Measurements from ENCODE around the gene ZNF883. TPM values are rescaled to one million over a fixed set of nuclear protein-coding genes. Genes with fewer than 3 reads are reported as not detected.

The ZNF883 gene
- total and polyA plus RNA-seq, 2 of the 4 experiments (the other 2 are of a cell fraction), result 0.51 to 0.54 TPM

DNA sequence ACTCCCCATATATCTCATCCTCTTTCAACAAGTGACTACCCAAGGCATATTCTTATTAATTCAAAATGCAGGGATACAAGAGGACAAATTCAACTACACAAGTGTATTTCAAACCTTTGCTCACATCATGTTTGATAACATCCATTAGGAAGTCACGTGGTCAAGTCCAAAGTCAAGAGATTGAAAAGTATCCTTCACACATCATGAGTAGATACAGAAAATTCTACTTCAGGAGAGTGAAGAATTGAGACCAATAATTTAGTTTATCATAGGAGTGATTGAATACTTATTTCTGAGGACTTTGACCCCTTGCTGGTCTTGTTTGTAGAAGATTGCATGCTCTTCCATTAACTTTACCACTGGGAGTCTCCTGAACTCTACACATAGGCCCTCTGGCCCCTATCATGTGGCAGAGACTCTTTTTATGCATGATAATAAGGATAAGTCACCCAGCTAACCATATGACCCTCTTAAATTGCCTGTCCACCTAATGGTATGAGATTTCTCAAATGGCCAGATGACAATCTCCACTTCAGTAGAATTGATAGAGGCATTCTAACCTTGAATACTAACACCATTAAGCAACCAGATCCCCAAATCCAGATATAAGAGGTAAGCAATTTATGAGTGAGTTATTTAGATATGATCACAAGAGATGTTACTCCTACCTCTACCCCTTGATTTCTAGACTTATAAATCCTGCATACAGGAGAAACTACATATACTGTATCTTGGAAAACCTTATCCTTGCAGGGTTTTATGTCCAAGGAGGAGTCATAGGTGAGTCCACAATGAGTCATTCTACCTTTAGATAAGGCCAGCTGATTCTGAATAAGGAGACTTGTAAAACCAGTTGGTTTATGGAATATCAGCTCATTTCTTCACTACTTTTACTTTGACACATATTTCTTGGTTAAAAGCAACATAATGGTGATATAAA lies 94.7 kb downstream of the ZNF883 start (continued):
- TF ChIP-seq CEBPB (IDR thresholded peaks at IDR 0.05; ENCODE audit: low read depth, low read length), result no peak

DNA sequence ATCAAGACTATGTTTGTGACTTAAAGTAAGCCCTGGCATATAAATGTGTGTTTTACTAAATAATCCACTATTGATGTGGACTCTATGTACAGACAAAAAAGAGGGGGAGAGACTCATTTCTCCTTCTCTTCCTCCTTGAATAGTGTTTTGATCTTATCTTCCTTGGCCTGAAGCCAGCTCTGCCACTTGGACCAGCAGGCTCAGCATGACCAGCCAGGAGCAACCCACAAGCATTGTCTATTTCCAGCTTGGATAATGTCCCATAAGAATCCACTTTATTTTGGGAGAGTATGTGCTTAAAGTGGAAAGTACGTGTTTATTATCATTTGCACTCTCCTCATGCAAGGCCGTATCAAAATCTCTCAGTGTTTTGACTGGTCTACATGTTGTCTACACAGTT lies 97.5 kb downstream of the ZNF883 start:
- H3K36me3 ChIP-seq (ENCODE audit: control insufficient read depth, insufficient read depth, low read length), result no peaks in the 10 kb centered on the region
- H2BK15ac ChIP-seq (ENCODE audit: low read depth, low read length), result no peak overlapping the region
- no peak overlapping the region for H2BK20ac ChIP-seq (ENCODE audit: low read depth, low read length)
- DNase-seq (no peak), ATAC-seq (ENCODE audit: low read depth) (no peak)
- ChIA-PET POLR2A (ENCODE audit: unreplicated experiment) (no interaction called here), CTCF (interaction anchor here (1.1 kb wide), 1 partner anchor 11 kb away, joined by 3 read pairs; no protein-coding TSS in a partner anchor)
- H3K9ac ChIP-seq (ENCODE audit: low read depth, low read length), result no peak overlapping the region
- H4K5ac ChIP-seq (ENCODE audit: low read depth, low read length), result no peak overlapping the region
- no peak overlapping the region for H3K4me3 ChIP-seq (ENCODE audit: insufficient read depth, low read depth, low read length)
- no peaks in the 10 kb centered on the region for H3K4me1 ChIP-seq (ENCODE audit: control insufficient read depth, insufficient read depth, low read length)
- no peak overlapping the region for H3K23ac ChIP-seq (ENCODE audit: low read depth, low read length)
- BruUV-seq (replicated peaks), result no TSS peak
- in situ Hi-C loops (cut with MboI; ENCODE audit: low sequenced_read_pairs) (no loop called here), intact Hi-C loops (cut with micrococcal nuclease) (no loop called here), dilution Hi-C loops (cut with HindIII; ENCODE audit: low sequenced_read_pairs, unreplicated experiment) (no loop called here)
- H2AK5ac ChIP-seq (ENCODE audit: low read depth, low read length), result no peak overlapping the region
- H3K27ac ChIP-seq (ENCODE audit: insufficient read depth, low read length), result no peak overlapping the region
- no peaks in the 10 kb centered on the region for H3K9me1 ChIP-seq (ENCODE audit: insufficient read depth, low read length)
- H4K8ac ChIP-seq (ENCODE audit: low read depth in 2 of 2, low read length in 2 of 2), result no peak overlapping the region
- H3K14ac ChIP-seq (replicated peaks; ENCODE audit: low read depth, low read length), result no peak overlapping the region
- no peak overlapping the region for H3K4ac ChIP-seq (ENCODE audit: low read depth, low read length)
- no peak overlapping the region for H2BK5ac ChIP-seq (ENCODE audit: low read depth, low read length, poor library complexity, severe bottlenecking)
- H3K27me3 ChIP-seq (ENCODE audit: control insufficient read depth, insufficient read depth, low read length), result peaks cover 36% of the 10 kb centered on the region
- H2AK9ac ChIP-seq (replicated peaks; ENCODE audit: low read depth, low read length, poor library complexity), result no peak overlapping the region
- no CpG with 5 or more reads among the region's 2 CpGs for WGBS, 2 experiments (ENCODE audit: extremely low coverage in 2 of 2, insufficient read length in 1 of 2)
- H3K4me2 ChIP-seq (ENCODE audit: low read depth, low read length), result no peak overlapping the region
- H3K18ac ChIP-seq (ENCODE audit: low read depth, low read length), result no peak overlapping the region
- H2AFZ ChIP-seq (replicated peaks; ENCODE audit: low read length, poor library complexity), result no peak overlapping the region
- H3K56ac ChIP-seq (ENCODE audit: extremely low read depth, insufficient read depth, low read length), result no peak overlapping the region
- H4K20me1 ChIP-seq (ENCODE audit: insufficient read depth, low read length), result no peaks in the 10 kb centered on the region
- H3K9me3 ChIP-seq (ENCODE audit: control insufficient read depth, insufficient read depth, low read length), result no peaks in the 10 kb centered on the region
- no peak overlapping the region for H2BK120ac ChIP-seq (ENCODE audit: low read depth, low read length)
- no peaks in the 10 kb centered on the region for H3K79me1 ChIP-seq (ENCODE audit: low read depth in 1 of 2, low read length in 2 of 2)
- H4K91ac ChIP-seq (ENCODE audit: insufficient read depth, low read depth, low read length), result no peak overlapping the region
- TF ChIP-seq BHLHE40 (IDR thresholded peaks at IDR 0.05; ENCODE audit: low read depth, low read length) (no peak), FOS (IDR thresholded peaks at IDR 0.05; ENCODE audit: low read depth, low read length) (no peak), MAFK (IDR thresholded peaks at IDR 0.05; ENCODE audit: low read depth, low read length) (no peak), RAD21 (IDR thresholded peaks at IDR 0.05; ENCODE audit: low read length) (no peak)
- TF ChIP-seq, protein P1, sequence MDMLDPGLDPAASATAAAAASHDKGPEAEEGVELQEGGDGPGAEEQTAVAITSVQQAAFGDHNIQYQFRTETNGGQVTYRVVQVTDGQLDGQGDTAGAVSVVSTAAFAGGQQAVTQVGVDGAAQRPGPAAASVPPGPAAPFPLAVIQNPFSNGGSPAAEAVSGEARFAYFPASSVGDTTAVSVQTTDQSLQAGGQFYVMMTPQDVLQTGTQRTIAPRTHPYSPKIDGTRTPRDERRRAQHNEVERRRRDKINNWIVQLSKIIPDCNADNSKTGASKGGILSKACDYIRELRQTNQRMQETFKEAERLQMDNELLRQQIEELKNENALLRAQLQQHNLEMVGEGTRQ (IDR thresholded peaks at IDR 0.05; ENCODE audit: low read depth, low read length), result no peak

Measured in IMR-90 (cell line).